Measurements from ENCODE around the gene GFI1B.

GRCh38 chr9:132978451-132979131 lies at the start of gene GFI1B:
- no peak for TF ChIP-seq CTCF (IDR thresholded peaks at IDR 0.05)
- TF ChIP-seq POLR2A (IDR thresholded peaks at IDR 0.05) = no peak
